K562 (cell line): ENCODE results near the gene NEURL2. TPM values are rescaled to one million over a fixed set of nuclear protein-coding genes. Genes with fewer than 3 reads are reported as not detected.

Experiments used
- MBD2 ChIP-seq: sonication (generic); IDR thresholded peaks from 2 replicates; pipeline ENCODE4 v1.6.1; 2016; ENCODE audit warnings: low read depth, borderline replicate concordance
- PKNOX1 ChIP-seq: fragments of 450-650 bp; IDR thresholded peaks from 2 replicates; pipeline ENCODE4 v1.6.1; 2016
- TBP ChIP-seq: optimal IDR thresholded peaks from 2 replicates; pipeline ENCODE3; 2011; ENCODE audit warnings: low read depth, low read length, improper control_type of control experiment
- ZNF740 ChIP-seq, 3 experiments: fragments of 200-800 bp in 1 of 3; sonication (Bioruptor generic) in 1 of 3; sonication (generic) in 1 of 3; formaldehyde crosslinking in 1 of 3; IDR thresholded peaks; 2 replicates each; pipeline versions ENCODE4 v1.6.1 to v1.8.0; 2016 to 2022; ENCODE audit warnings: mild to moderate bottlenecking in 2 of 3, missing compliant biosample characterization in 2 of 3, missing genetic modification characterization in 2 of 3, missing genetic modification reagents in 1 of 3
- polyA plus RNA-seq, 8 experiments: library from polyadenylated mRNA; depleted of rRNA in 4 of 8; stranded (reverse) in 5 of 8; unstranded in 3 of 8; fragments of >200 nt; fragmentation: Nextera tagmentation in 2 of 8; fragmentation: Illumina TruSeq in 1 of 8; extraction: Ambion mirVana in 2 of 8; extraction: Trizol in 1 of 8; gene quantifications; 2 replicates each; pipeline versions ENCODE4 v1.2.1 to v1.2.3, GENCODE V29; 2011 to 2014; ENCODE audit warnings: inconsistent platforms in 1 of 8, missing spikeins in 1 of 8
- total RNA-seq, 7 experiments: library from RNA; depleted of rRNA in 6 of 7; stranded (reverse); fragments of >200 nt in 6 of 7; fragmentation: Illumina TruSeq in 2 of 7; extraction: Trizol in 2 of 7; gene quantifications; 2 replicates each; pipeline versions ENCODE4 v1.2.1 to v1.2.3, GENCODE V29; 2011 to 2021; ENCODE audit warnings: low replicate concordance in 1 of 7

NEURL2 gene
- total and polyA plus RNA-seq, 9 of the 15 experiments (the other 6 are each of a cell fraction or from before 2014, with no cell fraction given): 0.22 to 1.9 (median 0.50) TPM; not detected in 1

- TF ChIP-seq ZNF740 (CRISPR knock-in tag; IDR thresholded peaks at IDR 0.05) (0 out of 2 replicates have a peak, but pooled peaks have one; percentile 28), ZNF740 (tag; IDR thresholded peaks at IDR 0.05) (no peak), MBD2 (no peak), TBP (peak; percentile 76), PKNOX1 (no peak)
Observed at GRCh38 chr20:45911486-45912343, 20.7 kb upstream of the NEURL2 start, which contains the start of gene PLTP (continued).
